AG04450 (cell line): ENCODE results near the gene GBP3. TPM values are rescaled to one million over a fixed set of nuclear protein-coding genes. Genes with fewer than 3 reads are reported as not detected.
A peak's percentile ranks its signal among the peaks of the same experiment; 100 is the strongest.

Experiments used
- CTCF ChIA-PET: fragments of 300-600, 350-600 bp; formaldehyde crosslinking; extraction: SDS; loops from one replicate; lab custom pipeline; 2022; ENCODE audit warnings: antibody characterized with exemption, inconsistent platforms; lab: Charles Lee
- POLR2A ChIA-PET: fragments of 350-600 bp; formaldehyde crosslinking; extraction: SDS; loops from one replicate; lab custom pipeline; 2021; ENCODE audit warnings: antibody characterized with exemption, inconsistent platforms; lab: Yijun Ruan, JAX
- DNase-seq: peaks from one replicate; pipeline ENCODE4 v3.0.0-alpha.2; 2011; ENCODE audit warnings: low read depth, low spot score
- H3K27ac ChIP-seq: one replicate; pipeline ENCODE4 v1.5.1; 2012; ENCODE audit warnings: low read depth, low read length, control low read depth
- H3K27me3 ChIP-seq: one replicate; pipeline ENCODE4 v1.6.0; 2012; ENCODE audit warnings: low read length; ENCODE audit not compliant: control insufficient read depth, insufficient read depth
- H3K4me3 ChIP-seq: 2 replicates; pipeline ENCODE4 v1.5.1; 2011; ENCODE audit warnings: mild to moderate bottlenecking, low read depth, low read length, control low read depth
- H3K9me3 ChIP-seq: 2 replicates; pipeline ENCODE4 v1.5.1; 2012; ENCODE audit warnings: low read length; ENCODE audit not compliant: control insufficient read depth, insufficient read depth
- CTCF ChIP-seq: IDR thresholded peaks from 2 replicates; pipeline ENCODE4 v1.5.1; 2011; ENCODE audit warnings: low read depth, low read length, control low read depth, inconsistent platforms
- polyA plus RNA-seq: library from polyadenylated mRNA; depleted of rRNA; stranded (reverse); fragments of >200 nt; gene quantifications from 2 replicates; pipeline ENCODE4 v1.2.3, GENCODE V29; 2011

The GBP3 gene
- polyA plus RNA-seq, 1 experiment, result 94.1 TPM

GRCh38 chr1:88998716-88999115 lies 23.9 kb downstream of the GBP3 start:
- peak; percentile 47 for TF ChIP-seq CTCF
- ChIA-PET POLR2A (no interaction called here), CTCF (interaction anchor here (0.6 to 5.5 kb wide), 16 partner anchors 9 to 485 kb away, joined by 3 to 74 read pairs (median 9); partner anchors contain the start of gene GBP3)
- no peaks in the 10 kb centered on the region for H3K9me3 ChIP-seq
- H3K27me3 ChIP-seq, result no peaks in the 10 kb centered on the region
- no peak overlapping the region for H3K27ac ChIP-seq
- DNase-seq, result no peak
- H3K4me3 ChIP-seq, result no peak overlapping the region

GRCh38 chr1:88990426-88990825 lies 32.2 kb downstream of the GBP3 start:
- CTCF ChIA-PET, result interaction anchor here (1.5 kb wide), 1 partner anchor 368 kb away, joined by 3 read pairs; no protein-coding TSS in a partner anchor
- DNase-seq, result no peak
- Histone ChIP-seq H3K27ac (no peak overlapping the region), H3K4me3 (no peak overlapping the region), H3K27me3 (no peaks in the 10 kb centered on the region), H3K9me3 (peaks cover 4% of the 10 kb centered on the region)
- no peak for TF ChIP-seq CTCF
- POLR2A ChIA-PET, result no interaction called here

GRCh38 chr1:88985692-88986091 lies 37.0 kb downstream of the GBP3 start:
- Histone ChIP-seq H3K4me3 (no peak overlapping the region), H3K27ac (no peak overlapping the region), H3K27me3 (no peaks in the 10 kb centered on the region), H3K9me3 (no peaks in the 10 kb centered on the region)
- DNase-seq, result no peak
- ChIA-PET POLR2A (no interaction called here), CTCF (interaction anchor here (1.7 to 3.6 kb wide), 4 partner anchors 13 to 373 kb away, joined by 4 to 84 read pairs (median 18); no protein-coding TSS in a partner anchor)
- no peak for TF ChIP-seq CTCF

- CTCF ChIA-PET, result interaction anchor here (0.6 to 3.6 kb wide), 15 partner anchors 9 to 778 kb away, joined by 3 to 84 read pairs (median 5); partner anchors contain the start of gene GBP3
- Histone ChIP-seq H3K27me3 (no peaks in the 10 kb centered on the region), H3K9me3 (no peaks in the 10 kb centered on the region), H3K27ac (peak overlapping the region; percentile 79), H3K4me3 (no peak overlapping the region)
- POLR2A ChIA-PET, result no interaction called here
- TF ChIP-seq CTCF, result no peak
- peak; percentile 59 for DNase-seq
Observed at GRCh38 chr1:88985032-88985431, 37.6 kb downstream of the GBP3 start.

GRCh38 chr1:88984569-88984968 lies 38.1 kb downstream of the GBP3 start:
- Histone ChIP-seq H3K27me3 (no peaks in the 10 kb centered on the region), H3K4me3 (no peak overlapping the region; the same call in 1 of the 2 replicates), H3K9me3 (no peaks in the 10 kb centered on the region), H3K27ac (peak overlapping the region; percentile 66)
- TF ChIP-seq CTCF, result no peak
- ChIA-PET POLR2A (no interaction called here), CTCF (interaction anchor here (0.6 to 3.6 kb wide), 37 partner anchors 8 to 778 kb away, joined by 3 to 84 read pairs (median 5); partner anchors contain the start of genes GBP1 and GBP3)
- no peak for DNase-seq
